Tibial nerve (tissue), 3 donors: ENCODE results near the gene ERCC8.

ENCODE experiments used
- CTCF ChIP-seq, 5 experiments: fragments of 200-600 bp in 3 of 5; fragments of 450-650 bp in 2 of 5; sonication (generic) in 3 of 5; IDR thresholded peaks; one replicate each; pipeline ENCODE4 v1.5.1; 2016 to 2019; ENCODE audit warnings: antibody characterized with exemption in 5 of 5, mild to moderate bottlenecking in 3 of 5, moderate library complexity in 2 of 5
- POLR2A ChIP-seq, 2 donors: fragments of 450-650 bp; IDR thresholded peaks; one replicate each; pipeline ENCODE4 v1.6.1; 2017; ENCODE audit warnings: antibody characterized with exemption in 2 of 2, mild to moderate bottlenecking in 2 of 2, moderate library complexity in 2 of 2

- TF ChIP-seq CTCF (IDR thresholded peaks at IDR 0.05) (no peak), POLR2A (IDR thresholded peaks at IDR 0.05) (no peak)
These were observed 3.9 kb upstream of the ERCC8 start for GRCh38 chr5:60948738-60949137.
